HK-2 (cell line): Measurements from ENCODE around the gene NCOA1.
"Not testable (repeated sequence)": the region's sequence is repeated elsewhere in the genome, so short reads cannot be mapped to it uniquely, and the experiment has no call there.

Source experiments
- DNase-seq: peaks from one replicate; pipeline ENCODE4 v3.0.0-alpha.2; 2018; ENCODE audit not compliant: unreplicated experiment

NCOA1 gene

GRCh38 chr2:24533574-24533973 lies 42.5 kb downstream of the NCOA1 start:
- not testable (repeated sequence) for DNase-seq

- no peak for DNase-seq
Observed at GRCh38 chr2:24538720-24539119, 47.7 kb downstream of the NCOA1 start.

- DNase-seq: no peak
Observed at GRCh38 chr2:24539258-24539657, 48.2 kb downstream of the NCOA1 start.

GRCh38 chr2:24540011-24540477 lies 49.0 kb downstream of the NCOA1 start:
- no peak for DNase-seq

GRCh38 chr2:24541621-24542020 lies 50.6 kb downstream of the NCOA1 start:
- DNase-seq: no peak

DNA sequence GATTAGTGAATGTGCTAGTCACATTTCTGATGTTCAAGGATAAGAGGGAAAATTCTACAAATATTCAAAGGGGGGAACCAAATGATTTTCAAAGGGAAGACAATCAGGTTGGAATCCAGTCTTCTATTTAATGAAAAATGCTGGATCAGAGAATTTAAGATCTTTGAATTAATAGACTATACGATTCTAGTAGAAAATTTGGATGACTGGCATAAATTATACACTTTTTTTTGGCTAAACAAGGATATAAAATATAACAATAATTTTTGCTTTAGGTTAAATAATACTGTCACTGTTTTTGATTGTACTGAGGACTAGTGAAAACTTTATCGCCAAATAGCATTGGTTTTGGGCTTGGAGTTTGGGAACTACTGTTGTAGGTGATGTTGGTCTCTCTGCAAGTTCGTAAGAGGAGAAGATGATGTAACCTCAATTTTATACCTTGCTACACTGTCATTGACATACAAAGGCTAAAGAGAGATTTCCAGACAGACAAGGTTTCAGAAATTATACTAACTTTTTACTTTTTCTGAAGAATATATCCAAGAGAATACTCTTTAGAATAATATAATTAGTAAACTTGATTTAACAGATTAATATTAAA lies 51.3 kb downstream of the NCOA1 start:
- no peak for DNase-seq

DNA sequence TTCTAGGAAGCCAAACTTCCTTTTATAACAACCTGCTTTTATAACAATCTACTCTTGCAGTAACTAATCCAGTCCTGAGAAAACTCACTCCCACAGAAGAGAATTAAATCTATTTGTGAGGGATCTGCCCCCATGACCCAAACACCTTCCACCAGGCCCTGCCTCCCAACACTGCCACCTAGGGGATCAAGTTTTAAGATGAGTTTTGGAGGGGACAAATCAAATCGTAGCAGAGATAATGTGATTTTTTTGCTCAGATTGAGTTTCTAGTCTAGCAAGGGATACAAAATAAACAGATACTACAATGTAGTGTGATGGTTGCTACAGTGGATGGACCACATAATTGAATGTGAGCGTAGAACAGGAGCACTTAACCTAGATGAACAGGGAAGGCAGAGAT lies 52.2 kb downstream of the NCOA1 start:
- DNase-seq: no peak

GRCh38 chr2:24544456-24545115 lies 53.5 kb downstream of the NCOA1 start:
- DNase-seq: no peak

GRCh38 chr2:24546669-24547068 lies 55.6 kb downstream of the NCOA1 start:
- no peak for DNase-seq

GRCh38 chr2:24548058-24548457 lies 57.0 kb downstream of the NCOA1 start:
- DNase-seq: no peak

DNA sequence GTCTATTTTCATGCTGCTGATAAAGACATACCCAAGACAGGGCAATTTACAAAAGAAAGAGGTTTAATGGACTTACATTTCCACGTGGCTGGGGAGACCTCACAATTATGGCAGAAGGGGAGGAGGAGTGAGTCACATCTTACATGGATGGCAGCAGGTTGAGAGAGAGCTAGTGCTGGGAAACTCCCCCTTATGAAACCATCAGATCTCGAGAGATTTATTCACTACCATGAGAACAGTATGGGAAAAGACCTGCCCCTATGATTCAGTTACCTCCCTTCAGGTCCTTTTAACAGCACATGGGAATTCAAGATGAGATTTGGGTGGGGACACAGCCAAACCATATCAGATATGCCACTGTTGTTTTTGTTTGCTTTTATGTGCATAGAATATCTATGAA lies 59.2 kb downstream of the NCOA1 start:
- not testable (repeated sequence) for DNase-seq

- DNase-seq: no peak
Observed at GRCh38 chr2:24551016-24551415, 60.0 kb downstream of the NCOA1 start.

DNA sequence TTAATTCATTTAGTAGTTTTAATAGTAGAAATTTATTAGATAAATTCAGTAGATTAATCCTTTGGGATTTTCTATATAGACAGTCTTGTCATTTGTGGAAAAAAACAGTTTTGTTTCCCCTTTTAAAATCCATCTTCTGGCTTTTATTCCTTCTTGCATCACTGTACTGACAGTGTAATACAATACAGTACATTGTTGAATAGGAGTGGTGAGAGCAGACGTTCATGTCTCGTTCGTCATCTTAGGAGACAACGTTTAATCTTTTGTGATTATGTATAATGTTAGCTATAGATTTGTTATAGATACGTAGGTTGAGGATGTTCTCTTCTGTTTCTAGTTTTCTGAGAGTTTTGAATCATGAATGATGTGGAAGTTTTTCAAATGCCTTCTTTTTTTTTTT lies 61.8 kb downstream of the NCOA1 start:
- DNase-seq: no peak

DNA sequence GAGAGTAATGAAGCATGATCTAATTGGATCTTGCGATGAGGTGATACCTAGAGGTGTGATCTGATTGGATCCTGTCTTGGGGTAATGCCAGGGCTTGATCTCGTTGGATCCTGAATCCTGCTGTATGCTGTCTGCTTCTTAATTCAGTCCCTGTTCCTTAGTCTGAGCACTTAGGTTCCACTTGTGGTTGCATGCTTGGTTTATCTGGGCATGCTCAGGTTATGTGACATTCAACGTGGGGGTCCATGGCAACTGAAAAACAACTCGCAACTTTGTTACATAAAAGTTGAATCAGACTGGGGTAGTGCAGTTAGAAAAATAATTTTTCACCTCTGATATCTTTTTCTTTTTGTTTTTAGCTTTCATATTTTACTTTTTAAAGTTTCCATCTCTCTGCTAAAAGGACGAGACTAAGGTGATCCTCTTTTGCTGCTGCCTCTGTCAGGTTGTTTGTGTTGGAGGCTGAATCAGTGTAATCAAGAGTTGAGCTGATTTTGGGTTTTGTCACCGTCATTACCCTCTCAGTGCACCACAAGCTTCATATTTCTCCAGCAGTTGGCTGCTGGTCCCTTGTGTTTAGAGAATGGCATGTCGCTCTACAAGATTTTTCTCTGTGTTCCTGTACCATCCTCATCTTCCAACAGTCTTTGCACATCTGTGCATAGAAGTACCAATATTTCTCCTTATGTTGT lies 67.9 kb downstream of the NCOA1 start:
- DNase-seq: no peak

DNA sequence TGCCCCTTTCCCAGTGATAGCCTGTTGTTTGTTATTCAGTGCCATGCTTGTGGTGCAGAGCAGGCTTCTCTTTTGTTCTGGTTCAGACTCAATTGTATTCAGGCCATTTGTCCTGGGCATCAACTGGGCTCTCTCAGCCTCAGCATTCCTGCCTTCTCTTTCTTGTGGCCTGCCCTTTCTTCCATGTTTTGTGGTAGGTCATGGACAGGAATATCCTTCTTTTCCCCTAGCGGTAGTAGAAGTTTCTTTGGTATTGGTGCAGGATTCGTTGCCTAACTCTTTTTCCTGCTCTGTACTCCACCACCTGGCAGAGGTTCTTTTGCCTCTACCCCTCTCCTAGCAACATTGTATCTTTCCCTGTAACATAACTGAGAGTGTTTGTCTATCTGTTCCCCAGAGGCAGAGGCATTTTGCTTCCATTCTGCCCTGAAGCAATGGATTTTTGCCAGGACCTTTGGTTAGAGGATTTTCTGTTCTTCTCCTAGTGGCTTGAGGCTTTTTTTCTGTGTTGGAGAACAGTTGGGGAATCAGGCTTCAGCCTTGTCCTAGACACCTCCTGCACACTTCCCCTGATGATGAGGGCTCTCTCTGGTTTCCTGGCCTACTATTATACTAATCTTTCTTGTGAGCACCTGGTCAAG lies 68.5 kb downstream of the NCOA1 start:
- DNase-seq: no peak

DNA sequence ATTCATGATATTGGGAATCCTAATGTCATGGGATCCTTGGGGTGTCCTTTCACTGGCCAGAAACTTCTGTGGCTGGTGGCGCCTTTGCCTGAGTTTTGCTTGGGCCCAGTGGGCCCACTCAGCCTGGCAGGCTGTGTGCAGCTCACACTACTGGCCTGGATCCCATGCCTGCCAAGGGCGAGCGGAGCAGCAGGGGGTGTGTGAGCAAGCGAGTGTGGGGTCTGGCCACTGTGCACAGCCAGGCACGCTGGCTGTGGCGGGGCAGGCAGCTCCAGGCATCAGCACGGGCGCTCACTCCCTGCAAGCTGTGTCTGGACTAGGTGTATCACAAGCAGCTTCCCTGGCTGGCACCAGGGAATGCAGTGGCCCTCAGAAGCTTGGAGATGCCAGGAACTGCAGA lies 74.5 kb downstream of the NCOA1 start:
- no peak for DNase-seq

- DNase-seq: no peak
Observed at GRCh38 chr2:24566209-24566608, 75.2 kb downstream of the NCOA1 start.

GRCh38 chr2:24566630-24567029 lies 75.6 kb downstream of the NCOA1 start:
- no peak for DNase-seq

GRCh38 chr2:24568551-24568950 lies 77.5 kb downstream of the NCOA1 start:
- DNase-seq: no peak

- not testable (repeated sequence) for DNase-seq
Observed at GRCh38 chr2:24569565-24569964, 78.5 kb downstream of the NCOA1 start.

DNA sequence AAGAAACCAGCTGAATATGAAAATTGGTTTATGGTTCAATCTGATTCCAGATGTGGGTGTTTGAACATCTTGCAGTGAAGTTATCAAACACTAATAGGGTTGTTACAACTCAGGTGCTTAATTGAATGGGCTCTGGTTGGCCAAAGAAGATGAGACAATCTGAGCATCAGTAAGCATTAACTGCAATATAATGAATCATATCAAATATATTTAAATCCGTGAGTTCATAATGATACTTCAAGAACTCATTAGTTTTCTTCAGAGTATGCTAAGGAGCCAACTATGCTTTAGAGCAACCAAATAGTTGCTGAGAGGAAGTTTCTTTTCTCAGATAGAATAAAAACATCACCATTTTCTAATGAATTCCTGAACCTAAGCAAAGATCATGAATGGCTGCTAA lies 79.2 kb downstream of the NCOA1 start:
- no peak for DNase-seq

GRCh38 chr2:24571828-24572442 lies 80.9 kb downstream of the NCOA1 start:
- DNase-seq: no peak
